ENCODE data around the gene CEP104.
"Not testable (repeated sequence)": the region's sequence is repeated elsewhere in the genome, so short reads cannot be mapped to it uniquely, and the experiment has no call there.

Gene CEP104

DNA sequence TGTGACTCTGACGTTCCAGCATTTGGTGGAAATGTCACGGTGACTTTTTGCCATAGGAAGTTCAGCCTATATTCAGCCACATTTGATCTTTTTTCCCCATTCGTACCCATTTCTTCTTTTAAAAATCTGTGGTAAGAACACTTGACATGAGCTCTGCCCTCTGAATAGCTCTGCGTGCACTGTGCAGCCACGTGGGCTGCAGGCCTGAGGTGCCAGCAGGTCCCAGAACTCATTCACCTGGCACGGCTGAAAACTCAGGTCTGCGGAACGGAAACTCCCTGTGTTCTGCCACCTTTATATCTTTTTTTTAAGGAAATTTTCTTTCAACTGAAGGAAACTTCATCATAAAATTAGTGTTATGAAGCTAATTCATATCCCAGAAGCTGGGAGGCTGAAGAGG, 28.6 kb downstream of the CEP104 start:
- no peak for FAIRE-seq

DNA sequence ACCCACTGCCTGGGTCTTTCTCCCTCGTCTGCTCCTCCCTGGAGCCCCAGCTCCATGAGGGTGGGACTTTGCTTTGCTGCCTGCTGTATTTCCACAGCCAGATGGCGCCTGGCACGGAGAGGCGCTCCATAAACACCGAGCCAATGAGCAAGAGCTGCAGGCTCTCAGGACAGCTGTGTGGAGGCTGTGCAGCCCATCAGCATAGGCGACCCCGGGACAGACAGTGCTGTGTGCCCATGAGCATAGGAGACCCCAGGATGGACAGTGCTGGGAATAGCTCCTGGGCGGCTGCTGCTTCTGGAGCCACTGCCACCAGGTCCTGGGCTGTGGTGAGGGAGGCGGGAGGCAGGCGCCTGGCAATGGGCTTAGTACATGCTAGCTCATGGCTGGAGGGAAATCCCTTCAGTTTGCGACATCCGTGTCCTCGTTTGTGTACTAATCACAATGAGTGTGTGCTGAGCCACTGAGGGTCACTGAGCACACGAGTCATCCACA, 29.2 kb downstream of the CEP104 start:
- no peak for DNase-seq (ENCODE audit: insufficient read length, low spot score)
- no peak for FAIRE-seq

More for the DNA sequence above, 28.6 kb downstream of the CEP104 start:
- DNase-seq (ENCODE audit: insufficient read length, low spot score) = no peak

GRCh38 chr1:3825356-3825755, 31.7 kb downstream of the CEP104 start:
- DNase-seq (ENCODE audit: insufficient read length, low spot score) = no peak
- FAIRE-seq = no peak

- no peak for FAIRE-seq
Measured at GRCh38 chr1:3824650-3825049, 32.4 kb downstream of the CEP104 start.

DNA sequence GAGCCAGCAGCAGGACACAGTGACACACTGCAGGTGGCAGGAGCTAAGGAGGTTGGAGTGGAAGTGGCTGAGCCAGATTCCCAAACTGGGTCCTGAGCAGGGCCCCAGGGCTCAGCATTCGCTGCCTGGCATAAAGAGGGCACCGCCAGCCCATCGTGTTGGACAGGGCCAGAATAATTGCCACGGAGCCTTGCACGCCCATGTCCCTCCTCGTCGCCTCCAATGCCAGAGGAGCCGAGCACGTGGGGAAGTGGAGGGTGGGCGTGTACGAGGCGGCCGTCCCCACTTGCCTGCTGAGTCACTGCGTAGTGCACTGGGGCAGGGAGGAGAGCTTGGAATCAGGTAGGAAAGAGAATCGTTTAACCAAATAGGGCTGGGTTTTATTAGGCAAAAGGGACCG, 34.6 kb downstream of the CEP104 start:
- no peak for DNase-seq (ENCODE audit: insufficient read length, low spot score)
- no peak for FAIRE-seq

More at GRCh38 chr1:3824650-3825049, 32.4 kb downstream of the CEP104 start:
- no peak for DNase-seq (ENCODE audit: insufficient read length, low spot score)

DNA sequence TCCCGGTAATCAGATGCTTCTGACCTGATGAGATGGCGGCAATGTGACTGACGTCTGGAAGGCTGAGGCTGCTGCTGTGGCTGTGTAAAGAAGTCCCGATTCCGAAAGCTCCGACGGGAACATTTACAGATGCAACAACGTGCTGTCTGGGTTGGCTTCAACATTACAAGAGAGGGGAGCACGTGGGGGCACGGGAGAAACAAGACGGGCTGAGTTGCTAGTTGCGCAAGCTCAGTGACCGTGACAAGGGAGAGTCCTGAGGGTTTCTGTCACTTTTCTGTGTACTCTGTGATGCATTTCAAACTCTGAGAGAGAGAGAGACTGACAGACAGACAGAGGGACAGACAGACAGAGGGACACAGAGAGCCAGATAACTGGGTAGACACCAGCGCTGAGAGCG, 35.1 kb downstream of the CEP104 start:
- no peak for FAIRE-seq
- no peak for DNase-seq (ENCODE audit: insufficient read length, low spot score)

- DNase-seq (ENCODE audit: insufficient read length, low spot score) (no peak), FAIRE-seq (no peak)
Measured at GRCh38 chr1:3821447-3821846, 35.6 kb downstream of the CEP104 start.

GRCh38 chr1:3821004-3821403, 36.0 kb downstream of the CEP104 start:
- FAIRE-seq = no peak
- DNase-seq (ENCODE audit: insufficient read length, low spot score) = no peak

DNA sequence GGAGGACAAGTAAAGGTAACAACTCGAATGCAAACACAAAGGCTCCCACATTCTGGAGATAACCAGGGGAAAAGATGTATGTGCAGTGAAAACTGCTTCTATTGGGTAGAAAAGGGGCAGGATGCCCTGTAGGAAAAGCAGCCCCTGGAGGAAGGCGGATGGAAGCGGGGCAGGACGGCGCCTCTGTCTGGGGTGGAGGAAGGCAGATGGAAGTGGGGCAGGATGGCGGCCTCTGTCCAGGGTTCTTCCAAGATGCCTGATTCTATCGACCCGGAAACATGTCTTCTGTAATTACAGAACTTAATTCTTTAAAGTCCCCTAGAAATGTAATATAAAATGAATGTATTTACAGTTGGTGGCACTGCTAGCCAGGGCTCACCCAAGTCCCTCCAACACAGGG, 36.7 kb downstream of the CEP104 start:
- DNase-seq (ENCODE audit: insufficient read length, low spot score) (no peak), FAIRE-seq (no peak)

- no peak for DNase-seq (ENCODE audit: insufficient read length, low spot score)
- FAIRE-seq = no peak
Measured at GRCh38 chr1:3819771-3820200, 37.2 kb downstream of the CEP104 start.

- DNase-seq (ENCODE audit: insufficient read length, low spot score) (no peak), FAIRE-seq (no peak)
Measured at GRCh38 chr1:3817821-3818597, 39.0 kb downstream of the CEP104 start.

GRCh38 chr1:3817138-3817740, 39.8 kb downstream of the CEP104 start:
- no peak for FAIRE-seq
- DNase-seq (ENCODE audit: insufficient read length, low spot score) = no peak

GRCh38 chr1:3816331-3817137, 40.5 kb downstream of the CEP104 start:
- FAIRE-seq (no peak), DNase-seq (ENCODE audit: insufficient read length, low spot score) (no peak)

DNA sequence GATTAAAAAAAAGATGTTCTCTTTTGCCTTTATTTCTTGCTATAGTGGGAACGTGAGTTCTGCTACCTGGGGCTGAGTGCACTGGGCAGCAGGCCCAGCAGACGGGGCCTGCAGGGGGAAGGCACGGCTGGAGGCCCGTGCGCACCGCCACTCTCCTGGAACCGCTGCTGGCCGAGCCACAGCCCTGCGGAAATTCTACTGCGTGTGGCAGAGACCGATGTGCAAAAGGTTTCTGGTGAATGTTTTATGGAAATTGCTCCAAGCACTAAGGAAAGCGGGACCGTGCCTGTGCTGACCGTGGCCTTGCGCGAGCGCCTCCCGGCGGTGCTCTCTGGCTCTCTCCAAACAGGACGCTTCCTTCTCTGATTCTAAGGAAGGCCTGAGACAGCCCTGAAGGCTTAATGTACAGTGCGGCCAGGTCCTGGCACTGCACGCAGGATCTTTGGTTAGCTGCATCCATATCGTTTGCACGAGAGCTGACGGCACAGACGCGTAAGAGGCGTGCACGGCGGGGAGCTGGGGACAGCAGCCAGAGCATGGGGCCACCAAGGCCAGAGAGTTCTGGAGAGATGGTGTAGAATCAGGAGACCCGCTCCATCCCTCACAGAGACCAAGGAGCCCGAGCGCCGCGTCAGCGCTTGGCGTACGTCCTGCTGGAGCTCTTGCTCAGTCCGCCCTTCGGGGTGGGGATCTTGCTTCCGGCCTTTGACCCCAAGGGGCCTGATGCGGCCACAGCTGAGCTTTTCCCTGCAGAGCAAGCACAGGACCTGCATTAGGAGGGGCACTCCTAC, 42.0 kb downstream of the CEP104 start:
- FAIRE-seq = no peak

DNA sequence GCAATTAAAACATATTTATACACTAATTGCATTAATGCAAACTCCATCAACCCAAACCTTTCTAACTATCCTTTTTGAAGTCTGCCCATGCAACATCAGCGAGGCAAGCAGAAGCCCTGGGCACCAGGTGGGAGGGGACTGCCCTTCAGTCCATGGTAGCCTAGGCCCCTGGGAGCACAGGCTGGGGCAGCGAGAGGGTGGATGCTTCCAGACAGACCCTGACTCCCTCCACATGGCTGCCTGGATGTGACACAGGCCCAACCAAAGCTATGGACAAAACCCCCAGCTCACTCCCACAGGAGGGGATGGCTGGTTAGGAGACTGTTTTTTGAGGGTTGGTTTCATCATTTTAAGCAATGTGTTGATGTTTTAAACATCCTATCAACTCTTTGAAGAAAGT, 42.9 kb downstream of the CEP104 start:
- DNase-seq (ENCODE audit: insufficient read length, low spot score) (no peak), FAIRE-seq (no peak)

More for the DNA sequence above, 42.0 kb downstream of the CEP104 start:
- DNase-seq (ENCODE audit: insufficient read length, low spot score) = no peak

DNA sequence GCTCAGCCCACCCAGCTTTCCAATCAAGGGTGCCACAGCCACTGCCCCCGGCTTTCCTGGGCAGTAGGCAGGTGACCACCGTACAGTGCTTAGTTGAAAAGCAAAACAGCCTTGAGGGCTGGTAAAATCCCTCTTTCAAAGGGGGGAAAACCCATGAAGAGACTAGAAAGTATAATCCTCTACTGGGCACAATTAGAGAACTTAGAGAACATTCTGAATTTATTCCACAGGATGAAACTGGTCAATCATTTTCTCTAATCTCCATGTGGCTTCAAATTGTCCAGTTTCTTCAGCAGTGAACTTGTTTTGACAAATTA, 45.5 kb downstream of the CEP104 start:
- no peak for FAIRE-seq
- no peak for DNase-seq (ENCODE audit: insufficient read length, low spot score)

GRCh38 chr1:3810149-3810761, 46.8 kb downstream of the CEP104 start:
- DNase-seq (ENCODE audit: insufficient read length, low spot score); FAIRE-seq: not testable (repeated sequence)

- DNase-seq (ENCODE audit: insufficient read length, low spot score) = no peak
- FAIRE-seq = no peak
Measured at GRCh38 chr1:3809680-3810079, 47.3 kb downstream of the CEP104 start.

GRCh38 chr1:3807769-3808168, 49.2 kb downstream of the CEP104 start:
- no peak for FAIRE-seq
- no peak for DNase-seq (ENCODE audit: insufficient read length, low spot score)

DNA sequence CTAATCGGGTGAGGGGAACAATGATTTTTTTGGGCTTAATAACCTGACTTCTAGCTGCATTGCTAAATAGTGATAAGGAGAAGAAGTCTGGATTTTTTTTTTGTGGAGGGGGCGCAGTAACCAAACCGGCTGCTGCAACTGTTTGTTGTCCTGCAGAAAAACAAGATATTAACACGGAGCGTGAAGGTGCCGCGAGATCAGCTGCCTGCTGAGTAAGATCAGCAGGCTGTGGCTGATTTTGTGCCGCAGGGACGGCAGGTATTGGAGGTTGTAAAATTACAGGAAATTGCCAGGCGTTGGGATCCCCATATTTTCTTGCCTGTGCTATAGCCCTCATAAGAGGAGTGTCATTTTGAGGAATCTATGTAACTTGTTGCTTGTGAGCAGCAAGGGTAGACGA, 52.0 kb downstream of the CEP104 start:
- DNase-seq (ENCODE audit: insufficient read length, low spot score) (no peak), FAIRE-seq (no peak)
